OCI-LY1 (cell line): ENCODE data around the gene BGLAP.

Experiments used
- EZH2 ChIP-seq: fragments of 200-600 bp; sonication (generic), shearing (Covaris generic); IDR thresholded peaks from 2 replicates; pipeline ENCODE4 v1.8.0; 2017; ENCODE audit warnings: borderline replicate concordance, mixed run types, mild to moderate bottlenecking, antibody characterized with exemption, low read length, moderate library complexity, mixed read lengths
- TF ChIP-seq, protein P1 (sequence below): fragments of 200-600 bp; sonication (generic), shearing (Covaris generic); IDR thresholded peaks from 2 replicates; pipeline ENCODE4 v1.5.1; 2017; ENCODE audit warnings: mild to moderate bottlenecking, antibody characterized with exemption, low read length, moderate library complexity, mixed read lengths

DNA sequence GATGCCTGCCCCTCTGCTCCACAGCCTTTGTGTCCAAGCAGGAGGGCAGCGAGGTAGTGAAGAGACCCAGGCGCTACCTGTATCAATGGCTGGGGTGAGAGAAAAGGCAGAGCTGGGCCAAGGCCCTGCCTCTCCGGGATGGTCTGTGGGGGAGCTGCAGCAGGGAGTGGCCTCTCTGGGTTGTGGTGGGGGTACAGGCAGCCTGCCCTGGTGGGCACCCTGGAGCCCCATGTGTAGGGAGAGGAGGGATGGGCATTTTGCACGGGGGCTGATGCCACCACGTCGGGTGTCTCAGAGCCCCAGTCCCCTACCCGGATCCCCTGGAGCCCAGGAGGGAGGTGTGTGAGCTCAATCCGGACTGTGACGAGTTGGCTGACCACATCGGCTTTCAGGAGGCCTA is 754 bp downstream of the BGLAP start:
- TF ChIP-seq, protein P1, sequence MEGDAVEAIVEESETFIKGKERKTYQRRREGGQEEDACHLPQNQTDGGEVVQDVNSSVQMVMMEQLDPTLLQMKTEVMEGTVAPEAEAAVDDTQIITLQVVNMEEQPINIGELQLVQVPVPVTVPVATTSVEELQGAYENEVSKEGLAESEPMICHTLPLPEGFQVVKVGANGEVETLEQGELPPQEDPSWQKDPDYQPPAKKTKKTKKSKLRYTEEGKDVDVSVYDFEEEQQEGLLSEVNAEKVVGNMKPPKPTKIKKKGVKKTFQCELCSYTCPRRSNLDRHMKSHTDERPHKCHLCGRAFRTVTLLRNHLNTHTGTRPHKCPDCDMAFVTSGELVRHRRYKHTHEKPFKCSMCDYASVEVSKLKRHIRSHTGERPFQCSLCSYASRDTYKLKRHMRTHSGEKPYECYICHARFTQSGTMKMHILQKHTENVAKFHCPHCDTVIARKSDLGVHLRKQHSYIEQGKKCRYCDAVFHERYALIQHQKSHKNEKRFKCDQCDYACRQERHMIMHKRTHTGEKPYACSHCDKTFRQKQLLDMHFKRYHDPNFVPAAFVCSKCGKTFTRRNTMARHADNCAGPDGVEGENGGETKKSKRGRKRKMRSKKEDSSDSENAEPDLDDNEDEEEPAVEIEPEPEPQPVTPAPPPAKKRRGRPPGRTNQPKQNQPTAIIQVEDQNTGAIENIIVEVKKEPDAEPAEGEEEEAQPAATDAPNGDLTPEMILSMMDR = no peak
- no peak for TF ChIP-seq EZH2
